Vagina (tissue), 2 donors: ENCODE data around the gene CDKN2D.
A peak's percentile ranks its signal among the peaks of the same experiment; 100 is the strongest.

Experiments used
- CTCF ChIP-seq, 3 experiments: fragments of 450-650 bp in 2 of 3; fragments of 200-600 bp in 1 of 3; sonication (generic) in 1 of 3; IDR thresholded peaks; one replicate each; pipeline ENCODE4 v1.5.1; 2017 to 2019; ENCODE audit warnings: antibody characterized with exemption in 3 of 3, mild to moderate bottlenecking in 2 of 3, moderate library complexity in 2 of 3
- POLR2A ChIP-seq, 2 donors: fragments of 450-650 bp; IDR thresholded peaks; one replicate each; pipeline ENCODE4 v1.6.1; 2017; ENCODE audit warnings: antibody characterized with exemption in 2 of 2, mild to moderate bottlenecking in 2 of 2, moderate library complexity in 2 of 2
- POLR2AphosphoS5 ChIP-seq, 2 donors: sonication (generic); formaldehyde crosslinking; IDR thresholded peaks; one replicate each; pipeline ENCODE4 v1.9.0; 2017; ENCODE audit warnings: antibody characterized with exemption in 2 of 2, mild to moderate bottlenecking in 2 of 2, low read depth in 1 of 2; ENCODE audit not compliant: insufficient read depth in 1 of 2

- peak in 1 of 2 donors; percentile 34 for TF ChIP-seq POLR2AphosphoS5 (IDR thresholded peaks at IDR 0.05; ENCODE audit: insufficient read depth in 1 of 2, low read depth in 1 of 2)
- TF ChIP-seq CTCF (IDR thresholded peaks at IDR 0.05): no peak
- TF ChIP-seq POLR2A (IDR thresholded peaks at IDR 0.05): no peak
These were observed 14.8 kb downstream of the CDKN2D start for GRCh38 chr19:10553943-10554381.
